ENCODE data around the gene ANKRD11. TPM values are rescaled to one million over a fixed set of nuclear protein-coding genes. Genes with fewer than 3 reads are reported as not detected.
"Not testable (repeated sequence)": the region's sequence is repeated elsewhere in the genome, so short reads cannot be mapped to it uniquely, and the experiment has no call there.

ANKRD11 gene
- total and polyA plus RNA-seq, 7 donors = 30.6 to 161 (median 42.8) TPM

- 81 to 85% methylated on average over 30 of the region's 30 CpGs for WGBS, 2 donors
- TF ChIP-seq CTCF (IDR thresholded peaks at IDR 0.05) (peak in 1 of 4 experiments; percentile 30), POLR2AphosphoS5 (IDR thresholded peaks at IDR 0.05) (no peak)
- Histone ChIP-seq H3K27ac (no peak overlapping the region), H3K36me3 (peaks cover 0 to 33% (median 14%) of the 10 kb centered on the region in 4 donors), H3K27me3 (no peaks in the 10 kb centered on the region), H3K9me3 (no peaks in the 10 kb centered on the region), H3K4me3 (no peak overlapping the region), H3K4me1 (peaks cover 0 to 8% (median 4%) of the 10 kb centered on the region in 4 donors)
- intact Hi-C loops (cut with DNase I) = no loop called here
- DNase-seq = no peak
Measured at GRCh38 chr16:89308391-89309333, 181.7 kb downstream of the ANKRD11 start.

- peaks cover 0 to 34% (median 13%) of the 10 kb centered on the region in 4 donors for H3K36me3 ChIP-seq
- WGBS, 2 donors = 96% methylated on average over 14 of the region's 14 CpGs
- H3K9me3 ChIP-seq = no peaks in the 10 kb centered on the region
- DNase-seq = no peak
- no peaks in the 10 kb centered on the region for H3K27me3 ChIP-seq
- no peak overlapping the region for H3K4me3 ChIP-seq
- H3K4me1 ChIP-seq = peaks cover 0 to 8% (median 6%) of the 10 kb centered on the region in 4 donors
- intact Hi-C loops (cut with DNase I) = no loop called here
- TF ChIP-seq POLR2AphosphoS5 (IDR thresholded peaks at IDR 0.05) = no peak
- no peak for TF ChIP-seq CTCF (IDR thresholded peaks at IDR 0.05)
- no peak for TF ChIP-seq EP300 (IDR thresholded peaks at IDR 0.05)
- no peak for TF ChIP-seq POLR2A (IDR thresholded peaks at IDR 0.05)
- H3K27ac ChIP-seq = no peak overlapping the region
Measured at GRCh38 chr16:89307421-89307805, 182.9 kb downstream of the ANKRD11 start.

GRCh38 chr16:89306457-89307420 lies 183.6 kb downstream of the ANKRD11 start:
- WGBS, 2 donors = 97 to 98% methylated on average over 55 to 57 of the region's 69 CpGs
- H3K36me3 ChIP-seq = peaks cover 0 to 27% (median 9%) of the 10 kb centered on the region in 4 donors
- H3K4me1 ChIP-seq = peaks cover 0 to 15% (median 12%) of the 10 kb centered on the region in 4 donors
- H3K9me3 ChIP-seq; intact Hi-C loops (cut with DNase I); DNase-seq; H3K27ac ChIP-seq; H3K27me3 ChIP-seq; H3K4me3 ChIP-seq: not testable (repeated sequence)

- 89 to 92% methylated on average over 43 of the region's 43 CpGs for WGBS, 2 donors
- Histone ChIP-seq H3K9me3 (no peaks in the 10 kb centered on the region), H3K27me3 (no peaks in the 10 kb centered on the region), H3K4me3 (no peak overlapping the region), H3K4me1 (peaks cover 0 to 31% (median 29%) of the 10 kb centered on the region in 4 donors), H3K27ac (no peak overlapping the region), H3K36me3 (peaks cover 0 to 25% (median 7%) of the 10 kb centered on the region in 4 donors)
- no peak for DNase-seq
- no peak for TF ChIP-seq POLR2AphosphoS5 (IDR thresholded peaks at IDR 0.05)
- TF ChIP-seq CTCF (IDR thresholded peaks at IDR 0.05) = no peak
- TF ChIP-seq POLR2A (IDR thresholded peaks at IDR 0.05) = no peak
- TF ChIP-seq EP300 (IDR thresholded peaks at IDR 0.05) = no peak
- intact Hi-C loops (cut with DNase I) = no loop called here
Measured at GRCh38 chr16:89304941-89305705, 185.2 kb downstream of the ANKRD11 start.
